Adrenal gland (tissue), 12 donors: ENCODE data around the gene ATXN1. TPM values are rescaled to one million over a fixed set of nuclear protein-coding genes. Genes with fewer than 3 reads are reported as not detected.
A peak's percentile ranks its signal among the peaks of the same experiment; 100 is the strongest.

Source experiments
- DNase-seq, 7 donors: peaks; one replicate each; pipeline ENCODE4 v3.0.0-alpha.2; 2019 to 2020
- H3K27ac ChIP-seq, 5 donors: fragments of 200-600 bp; sonication (generic) in 4 of 5; 1 replicate in 3 of 5; 2 replicates in 2 of 5; pipeline versions ENCODE4 v1.5.1 to v1.8.0; 2016 to 2020; ENCODE audit warnings: mild to moderate bottlenecking in 1 of 5
- H3K27me3 ChIP-seq: fragments of 200-600 bp; 2 replicates; pipeline ENCODE4 v1.8.0; 2021
- H3K36me3 ChIP-seq, 2 donors: fragments of 200-600 bp; replicated peaks in 1 of 2; 1 replicate in 1 of 2; 2 replicates in 1 of 2; pipeline versions ENCODE4 v1.5.1 to v1.8.0; 2018 to 2022
- H3K4me1 ChIP-seq, 2 donors: fragments of 200-600 bp; replicated peaks in 1 of 2; 1 replicate in 1 of 2; 2 replicates in 1 of 2; pipeline versions ENCODE4 v1.5.1 to v1.8.0; 2018 to 2021
- H3K4me3 ChIP-seq, 4 donors: fragments of 200-600 bp; sonication (generic) in 3 of 4; one replicate each; pipeline ENCODE4 v1.5.1; 2016 to 2018
- H3K9me3 ChIP-seq, 3 donors: fragments of 200-600 bp; sonication (generic) in 1 of 3; replicated peaks in 1 of 3; 1 replicate in 2 of 3; 2 replicates in 1 of 3; pipeline versions ENCODE4 v1.5.1 to v1.8.0; 2016 to 2021
- POLR2A ChIP-seq, 2 donors: fragments of 450-650 bp; IDR thresholded peaks; one replicate each; pipeline ENCODE4 v1.6.1; 2017; ENCODE audit warnings: antibody characterized with exemption in 2 of 2, mild to moderate bottlenecking in 2 of 2, moderate library complexity in 1 of 2
- WGBS, 4 donors: extraction: QIAGEN DNeasy Blood & Tissue Kit in 2 of 4; methylation state at CpG; one replicate each; pipeline versions ENCODE4 v1.1.5 to v1.1.7; 2013 to 2017; 5-methylcytosine and 5-hydroxymethylcytosine counted together
- intact Hi-C, 2 donors: fragments of 100-400 bp; cut with DNase I; formaldehyde crosslinking; loops; one replicate each; pipeline versions ENCODE4 v1.14.1 to v1.15.0; 2022 to 2023
- polyA plus RNA-seq, 3 donors: library from polyadenylated mRNA; stranded (reverse); fragments of 200-250 nt in 2 of 3; fragments of 350-450 nt in 1 of 3; fragmentation: Illumina TruSeq in 1 of 3; extraction: RNeasy Lipid Tissue Mini Kit (QIAGEN cat#74804) in 1 of 3; gene quantifications; one replicate each; pipeline ENCODE4 v1.2.3, GENCODE V29; 2013 to 2014
- total RNA-seq, 9 donors: library from RNA; depleted of rRNA in 4 of 9; stranded (reverse); fragments of >200 nt in 4 of 9; fragments of 120-200 nt in 1 of 9; fragmentation: NEBNext Ultra II Directional in 1 of 9; extraction: Animal tissue kit (Norgen Biotek cat#: 25700) in 1 of 9; gene quantifications; one replicate each; pipeline versions ENCODE4 v1.1.0 to v1.2.4, GENCODE V29; 2013 to 2023
- TF ChIP-seq, protein P1 (sequence below), 6 experiments: fragments of 450-650 bp in 4 of 6; fragments of 200-600 bp in 2 of 6; sonication (generic) in 1 of 6; IDR thresholded peaks; 1 replicate in 5 of 6; 2 replicates in 1 of 6; pipeline versions ENCODE4 v1.5.1 to v1.8.0; 2016 to 2021; ENCODE audit warnings: antibody characterized with exemption in 6 of 6, mild to moderate bottlenecking in 2 of 6, moderate library complexity in 1 of 6
- donor health status: healthy with polysubstance abuse.
- donor health status: Bipolar disorder and iron deficiency.
- donor health status: DM: yes; HTN: yes; CAD: no.
- donor health status: DM: no; HTN: no; CAD: no.
- donor health status: DM: no; HTN: no; CAD: no.
- donor health status: DM: yes; HTN: yes; CAD: no.

The ATXN1 gene
- total and polyA plus RNA-seq, 12 donors: 3.4 to 51.3 (median 25.4) TPM

DNA sequence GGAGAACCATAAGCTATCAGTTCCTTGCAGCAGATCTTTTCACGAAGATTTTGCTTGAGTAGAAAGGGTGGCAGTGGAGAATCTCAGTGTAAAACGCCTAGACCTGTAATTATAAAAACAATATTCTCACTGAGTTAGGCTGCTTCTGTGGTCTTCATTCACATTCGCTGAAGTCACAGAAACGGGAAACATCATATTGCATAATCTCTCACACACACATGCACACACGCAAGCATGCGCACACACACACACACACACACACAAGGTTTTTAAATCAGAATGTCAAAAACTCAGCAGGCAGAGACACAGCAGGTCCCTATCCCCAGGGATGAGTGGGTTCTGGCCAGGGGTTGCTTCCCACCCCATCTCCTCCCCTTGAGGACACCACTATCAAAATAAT is 175.5 kb downstream of the ATXN1 start:
- Histone ChIP-seq H3K4me3 (no peak overlapping the region), H3K36me3 (no peaks in the 10 kb centered on the region), H3K27me3 (no peaks in the 10 kb centered on the region), H3K27ac (no peak overlapping the region), H3K4me1 (peaks cover 0 to 4% of the 10 kb centered on the region in 2 donors), H3K9me3 (no peaks in the 10 kb centered on the region)
- TF ChIP-seq, protein P1, sequence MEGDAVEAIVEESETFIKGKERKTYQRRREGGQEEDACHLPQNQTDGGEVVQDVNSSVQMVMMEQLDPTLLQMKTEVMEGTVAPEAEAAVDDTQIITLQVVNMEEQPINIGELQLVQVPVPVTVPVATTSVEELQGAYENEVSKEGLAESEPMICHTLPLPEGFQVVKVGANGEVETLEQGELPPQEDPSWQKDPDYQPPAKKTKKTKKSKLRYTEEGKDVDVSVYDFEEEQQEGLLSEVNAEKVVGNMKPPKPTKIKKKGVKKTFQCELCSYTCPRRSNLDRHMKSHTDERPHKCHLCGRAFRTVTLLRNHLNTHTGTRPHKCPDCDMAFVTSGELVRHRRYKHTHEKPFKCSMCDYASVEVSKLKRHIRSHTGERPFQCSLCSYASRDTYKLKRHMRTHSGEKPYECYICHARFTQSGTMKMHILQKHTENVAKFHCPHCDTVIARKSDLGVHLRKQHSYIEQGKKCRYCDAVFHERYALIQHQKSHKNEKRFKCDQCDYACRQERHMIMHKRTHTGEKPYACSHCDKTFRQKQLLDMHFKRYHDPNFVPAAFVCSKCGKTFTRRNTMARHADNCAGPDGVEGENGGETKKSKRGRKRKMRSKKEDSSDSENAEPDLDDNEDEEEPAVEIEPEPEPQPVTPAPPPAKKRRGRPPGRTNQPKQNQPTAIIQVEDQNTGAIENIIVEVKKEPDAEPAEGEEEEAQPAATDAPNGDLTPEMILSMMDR (IDR thresholded peaks at IDR 0.05): no peak
- no peak for TF ChIP-seq POLR2A (IDR thresholded peaks at IDR 0.05)
- whole genome bisulfite sequencing, 4 donors: 73 to 86% (median 85%) methylated on average over 6 of the region's 6 CpGs
- intact Hi-C loops: no loop called here
- DNase-seq: peak in 2 of 7 donors; percentile 18 to 19

DNA sequence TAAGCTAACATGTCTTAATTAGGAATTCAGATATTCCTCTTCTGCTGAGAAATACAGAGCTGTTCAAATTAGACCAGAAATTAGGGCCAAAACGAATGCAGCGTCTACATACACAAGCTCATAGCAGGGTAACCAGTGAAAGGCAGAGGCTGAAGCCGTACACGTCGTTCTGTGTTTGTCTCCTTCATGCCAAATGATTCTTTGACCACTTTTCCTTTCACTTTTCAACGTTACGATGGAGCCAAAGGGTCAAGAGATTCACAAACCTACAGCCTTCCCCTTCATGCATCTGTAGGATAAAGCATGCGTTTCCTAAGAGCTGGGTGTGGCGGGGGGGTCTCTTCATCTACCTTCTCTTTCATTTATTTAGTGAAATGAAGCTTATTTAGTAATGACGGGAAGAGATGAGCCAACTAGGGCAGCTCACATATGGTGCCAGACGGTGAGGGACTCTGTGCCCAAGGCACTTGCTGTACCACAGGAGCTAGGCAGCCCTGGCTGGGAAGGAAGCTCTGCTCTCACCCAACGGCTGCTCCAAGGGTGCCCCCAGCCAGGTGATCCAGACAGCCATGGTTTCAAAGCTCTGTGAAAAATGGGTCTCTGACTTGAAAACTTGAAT is 178.0 kb downstream of the ATXN1 start:
- H3K9me3 ChIP-seq: no peaks in the 10 kb centered on the region
- H3K27me3 ChIP-seq: no peaks in the 10 kb centered on the region
- H3K4me1 ChIP-seq: peaks cover 0 to 4% of the 10 kb centered on the region in 2 donors
- intact Hi-C loops: no loop called here
- 83 to 88% (median 87%) methylated on average over 12 of the region's 12 CpGs for WGBS, 4 donors
- no peak for DNase-seq
- H3K4me3 ChIP-seq: no peak overlapping the region
- H3K36me3 ChIP-seq: no peaks in the 10 kb centered on the region
- TF ChIP-seq, protein P1 (IDR thresholded peaks at IDR 0.05): no peak
- TF ChIP-seq POLR2A (IDR thresholded peaks at IDR 0.05): no peak
- no peak overlapping the region for H3K27ac ChIP-seq

DNA sequence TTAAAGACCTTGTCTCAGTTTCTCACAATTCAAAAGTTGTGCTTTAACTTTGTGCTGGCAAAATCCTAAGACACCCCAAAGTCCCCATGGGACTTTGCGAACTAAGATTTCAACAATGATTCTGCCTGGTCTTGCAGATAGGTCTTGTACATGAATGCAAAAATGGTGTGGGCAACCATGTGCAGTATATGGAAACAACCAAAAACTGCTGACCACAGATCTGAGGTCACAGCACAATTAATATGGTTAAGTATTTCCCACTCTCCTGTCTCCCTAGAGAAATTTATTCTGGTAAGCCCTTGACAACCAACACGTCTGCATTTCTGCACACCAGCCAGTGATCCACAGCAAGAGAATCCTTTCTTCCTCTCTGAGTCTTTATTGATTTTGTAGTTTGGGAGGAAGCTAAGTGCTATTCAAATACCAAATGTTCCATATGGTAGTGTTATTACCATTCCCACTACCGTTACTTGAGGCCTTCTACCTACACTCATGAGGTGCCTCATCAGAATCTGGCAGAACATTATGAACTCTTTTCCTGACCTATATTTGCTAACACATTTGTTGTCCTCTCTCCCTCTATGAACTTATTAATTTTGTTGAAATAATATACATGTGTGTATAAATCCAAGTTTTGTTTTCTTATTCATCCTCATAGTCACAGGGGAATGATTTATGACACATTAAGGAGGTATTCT is 178.7 kb downstream of the ATXN1 start:
- no peak for TF ChIP-seq POLR2A (IDR thresholded peaks at IDR 0.05)
- TF ChIP-seq, protein P1 (IDR thresholded peaks at IDR 0.05): no peak
- H3K27me3 ChIP-seq: no peaks in the 10 kb centered on the region
- peaks cover 0 to 4% of the 10 kb centered on the region in 2 donors for H3K4me1 ChIP-seq
- H3K36me3 ChIP-seq: no peaks in the 10 kb centered on the region
- WGBS, 4 donors: 85 to 97% (median 93%) methylated on average over 3 of the region's 3 CpGs
- H3K4me3 ChIP-seq: no peak overlapping the region
- intact Hi-C loops: no loop called here
- no peaks in the 10 kb centered on the region for H3K9me3 ChIP-seq
- H3K27ac ChIP-seq: no peak overlapping the region
- no peak for DNase-seq

DNA sequence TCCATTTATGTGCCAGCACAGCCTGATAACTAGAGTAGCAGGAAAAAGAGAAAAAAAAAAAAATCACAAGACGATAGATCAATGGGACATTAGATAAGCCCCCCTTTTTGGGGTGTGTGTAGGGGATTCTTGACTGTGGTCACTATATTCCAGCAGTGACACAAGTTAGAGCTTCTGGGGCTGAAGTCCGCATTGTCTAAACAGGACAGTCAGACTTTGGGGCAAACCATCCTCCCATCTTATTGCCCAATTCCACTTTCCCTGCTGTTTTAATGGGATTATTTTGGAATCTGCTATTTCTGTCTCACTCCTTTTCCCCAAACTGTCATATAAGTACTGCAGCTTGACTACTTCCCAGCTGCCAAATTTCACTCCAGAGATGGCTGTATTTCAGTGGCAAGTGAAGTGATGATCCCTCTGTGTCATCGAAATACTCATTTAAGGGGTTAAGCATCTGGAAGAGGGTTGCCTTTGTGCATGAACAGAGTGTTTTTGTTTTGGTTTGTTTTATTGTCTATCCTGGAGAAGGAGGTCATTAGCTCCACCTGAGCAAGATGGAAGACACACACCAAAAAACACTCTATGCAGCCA is 182.5 kb downstream of the ATXN1 start:
- H3K4me1 ChIP-seq: no peaks in the 10 kb centered on the region
- no peak for TF ChIP-seq POLR2A (IDR thresholded peaks at IDR 0.05)
- TF ChIP-seq, protein P1 (IDR thresholded peaks at IDR 0.05): no peak
- no peak overlapping the region for H3K27ac ChIP-seq
- no peaks in the 10 kb centered on the region for H3K9me3 ChIP-seq
- H3K27me3 ChIP-seq: no peaks in the 10 kb centered on the region
- DNase-seq: no peak
- intact Hi-C loops: no loop called here
- WGBS, 4 donors: 91 to 97% (median 92%) methylated on average over 3 of the region's 3 CpGs
- no peaks in the 10 kb centered on the region for H3K36me3 ChIP-seq
- H3K4me3 ChIP-seq: no peak overlapping the region
